Measurements from ENCODE around the gene C6orf89. TPM values are rescaled to one million over a fixed set of nuclear protein-coding genes. Genes with fewer than 3 reads are reported as not detected.
"Not testable (repeated sequence)": the region's sequence is repeated elsewhere in the genome, so short reads cannot be mapped to it uniquely, and the experiment has no call there.

The C6orf89 gene
- total RNA-seq, 1 experiment from 2014 or later = 36.3 TPM

- DNase-seq (ENCODE audit: low read depth) = no peak
Measured at GRCh38 chr6:36924131-36924530, 38.4 kb downstream of the C6orf89 start.

DNA sequence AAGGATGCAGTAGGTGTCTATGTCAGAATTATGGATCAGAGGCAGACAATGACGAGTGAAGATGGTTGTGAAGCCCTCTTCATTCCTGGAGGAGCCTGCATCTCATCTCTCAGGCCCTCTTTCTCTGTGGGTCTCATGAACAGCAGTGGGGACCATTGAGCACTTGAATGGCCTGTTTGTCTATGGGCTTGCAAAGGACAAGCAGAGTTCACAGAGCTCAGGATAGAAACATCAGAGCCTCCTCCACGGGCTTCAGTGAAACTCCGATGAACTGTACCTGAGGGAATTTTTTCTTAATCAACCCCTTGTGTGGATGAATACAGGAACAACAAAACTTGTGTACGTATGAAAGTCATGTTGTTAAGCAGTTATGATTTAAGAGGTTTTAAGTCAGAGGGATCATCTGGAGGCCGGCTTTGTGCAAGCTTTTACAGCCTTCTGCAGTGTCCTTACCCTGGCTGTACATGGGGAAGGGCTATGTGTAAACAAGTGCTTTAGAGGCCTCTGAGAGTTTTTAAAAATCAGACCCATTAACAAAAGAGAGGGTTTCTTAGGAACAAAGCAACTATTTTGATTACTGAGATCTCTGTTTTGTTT is 39.1 kb downstream of the C6orf89 start:
- no peak for DNase-seq (ENCODE audit: low read depth)

GRCh38 chr6:36925809-36926208 is 40.1 kb downstream of the C6orf89 start:
- DNase-seq (ENCODE audit: low read depth) = no peak

DNA sequence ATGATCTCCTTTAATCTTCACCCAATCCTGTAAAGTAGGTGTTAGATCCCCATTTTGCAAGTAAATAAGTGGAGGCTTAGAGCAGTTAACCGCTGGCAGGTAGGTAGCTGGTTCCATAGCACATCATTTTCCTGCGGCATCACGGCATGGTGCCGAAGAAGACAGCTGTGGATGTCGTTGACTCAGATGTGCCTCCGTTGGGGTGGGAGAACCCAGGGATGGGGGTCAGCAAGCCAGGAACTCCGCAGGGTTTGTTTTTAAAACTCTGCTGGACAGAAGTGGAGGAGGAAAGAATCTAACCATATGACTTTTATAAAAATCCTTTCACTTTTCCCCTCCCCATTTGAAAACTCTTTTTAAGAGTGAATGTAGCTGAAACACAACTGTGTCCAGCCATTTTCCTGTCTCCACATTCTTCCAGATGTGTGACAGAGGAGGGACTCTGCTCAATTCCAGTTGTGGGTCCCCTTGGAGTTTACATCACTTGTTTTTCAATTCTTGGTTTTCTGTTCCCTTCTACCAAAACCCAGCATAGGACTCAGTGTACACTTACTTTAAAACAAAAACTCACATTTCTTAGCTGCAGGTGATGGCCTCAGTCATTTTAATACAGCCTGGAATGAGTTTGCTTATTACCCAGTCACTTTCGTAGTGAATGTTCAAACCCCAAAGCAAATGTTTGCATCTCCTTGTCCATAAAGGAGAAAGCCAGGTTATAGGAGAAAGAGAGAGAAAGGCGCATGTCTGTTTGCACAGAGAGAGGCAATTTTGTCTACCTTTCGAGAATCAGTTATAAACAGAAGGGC is 41.2 kb downstream of the C6orf89 start:
- DNase-seq (ENCODE audit: low read depth) = no peak

- DNase-seq (ENCODE audit: low read depth) = no peak
Measured at GRCh38 chr6:36927691-36928546, 42.2 kb downstream of the C6orf89 start.

DNA sequence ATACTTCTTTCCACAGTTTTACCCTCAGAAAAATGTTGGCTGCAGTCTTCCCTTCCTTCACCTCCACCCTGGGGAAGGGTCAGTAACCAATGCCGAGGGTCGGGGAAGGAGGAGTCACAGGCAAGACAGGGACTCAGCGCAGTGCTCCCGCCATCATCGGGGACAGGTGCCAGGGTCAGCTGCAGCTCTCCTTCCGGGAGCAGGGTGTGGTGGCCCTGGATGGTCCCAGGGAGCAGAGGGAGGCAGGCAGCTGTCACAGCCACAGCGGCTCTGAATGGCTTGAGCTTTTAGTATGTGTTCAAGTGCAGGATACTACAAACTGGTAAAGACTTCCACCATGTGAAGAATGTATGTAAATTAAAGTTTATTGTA is 42.8 kb downstream of the C6orf89 start:
- DNase-seq (ENCODE audit: low read depth) = no peak

- DNase-seq (ENCODE audit: low read depth) = no peak
Measured at GRCh38 chr6:36929152-36929551, 43.4 kb downstream of the C6orf89 start.

- no peak for DNase-seq (ENCODE audit: low read depth)
Measured at GRCh38 chr6:36929607-36930006, 43.9 kb downstream of the C6orf89 start.

DNA sequence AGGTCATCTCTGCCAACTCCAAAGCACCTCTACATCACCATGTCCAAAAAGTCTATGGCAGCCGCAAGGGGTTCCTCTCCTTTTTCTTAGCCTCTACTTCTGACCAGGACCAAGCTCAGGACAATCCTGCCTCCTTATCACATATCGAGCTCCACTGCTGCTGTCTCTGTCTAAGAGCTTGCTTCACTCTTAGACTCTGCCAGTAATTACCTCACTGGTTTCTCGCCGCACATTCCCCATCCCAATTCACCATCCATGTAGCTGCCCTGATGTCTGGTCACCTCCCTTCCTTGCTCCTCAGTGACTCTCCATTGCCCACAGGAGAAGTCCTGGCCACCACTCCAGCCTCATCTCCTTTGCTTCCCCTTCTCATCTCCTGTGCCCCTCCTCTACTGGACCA is 44.7 kb downstream of the C6orf89 start:
- DNase-seq (ENCODE audit: low read depth) = no peak

DNA sequence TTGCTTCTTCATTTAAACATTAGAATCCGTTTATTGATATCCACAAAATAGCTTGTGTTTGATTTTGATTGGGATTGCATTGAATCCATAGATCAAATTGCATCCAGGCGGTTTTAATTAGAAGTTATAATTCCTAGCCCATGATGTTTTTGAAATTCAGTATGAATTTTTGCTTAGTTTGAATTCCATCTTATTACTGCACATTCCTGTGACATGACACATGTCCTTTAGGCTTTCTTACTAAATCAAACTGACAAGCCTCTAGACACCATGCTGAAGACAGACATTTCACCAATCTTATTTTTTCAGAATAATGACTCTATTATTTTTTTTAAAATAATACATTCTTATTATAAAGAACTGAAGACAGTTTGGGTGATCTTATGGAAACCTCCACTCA is 47.4 kb downstream of the C6orf89 start:
- peak; percentile 34 for DNase-seq (ENCODE audit: low read depth)

GRCh38 chr6:36933519-36933918 is 47.8 kb downstream of the C6orf89 start:
- no peak for DNase-seq (ENCODE audit: low read depth)

- DNase-seq (ENCODE audit: low read depth) = no peak
Measured at GRCh38 chr6:36934901-36935300, 49.1 kb downstream of the C6orf89 start.

DNA sequence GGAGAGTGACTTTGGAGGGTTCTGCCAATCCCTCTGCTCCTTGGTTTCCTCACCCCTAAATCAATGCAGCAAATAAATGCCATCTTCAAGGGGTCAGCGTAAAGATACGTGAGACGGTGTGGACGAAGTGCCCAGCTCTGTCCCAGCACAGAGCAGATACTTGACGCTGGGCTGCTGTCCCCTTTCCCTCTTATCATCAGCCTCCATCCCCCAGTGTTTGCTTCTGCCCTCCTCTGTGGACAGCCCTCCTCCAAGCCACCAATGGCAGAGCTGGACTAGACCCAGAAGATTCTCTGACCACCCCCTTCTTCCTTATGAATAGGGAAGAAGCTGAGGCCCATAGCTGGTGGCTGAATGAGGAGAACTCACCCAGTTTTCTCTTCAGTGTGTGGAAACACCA is 51.1 kb downstream of the C6orf89 start:
- no peak for DNase-seq (ENCODE audit: low read depth)

DNA sequence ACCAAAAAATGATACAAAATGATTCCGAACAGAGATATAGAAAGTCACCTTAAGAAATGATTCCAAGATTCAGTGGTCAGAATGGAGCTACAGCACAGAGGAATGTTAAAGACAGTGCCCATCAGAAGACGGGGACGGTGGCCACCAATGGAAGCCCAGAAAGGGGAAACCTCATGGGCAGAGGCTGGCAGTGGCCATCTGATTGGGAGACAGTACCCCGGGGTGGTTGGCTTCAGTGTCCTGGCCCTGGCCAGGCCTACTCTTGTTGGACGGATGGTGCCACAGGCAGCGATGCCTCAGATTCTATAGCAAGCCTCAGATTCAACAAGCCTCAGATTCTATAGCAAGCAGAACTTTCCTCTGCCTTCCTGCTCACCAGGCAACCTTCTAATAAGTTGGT is 52.1 kb downstream of the C6orf89 start:
- no peak for DNase-seq (ENCODE audit: low read depth)

DNA sequence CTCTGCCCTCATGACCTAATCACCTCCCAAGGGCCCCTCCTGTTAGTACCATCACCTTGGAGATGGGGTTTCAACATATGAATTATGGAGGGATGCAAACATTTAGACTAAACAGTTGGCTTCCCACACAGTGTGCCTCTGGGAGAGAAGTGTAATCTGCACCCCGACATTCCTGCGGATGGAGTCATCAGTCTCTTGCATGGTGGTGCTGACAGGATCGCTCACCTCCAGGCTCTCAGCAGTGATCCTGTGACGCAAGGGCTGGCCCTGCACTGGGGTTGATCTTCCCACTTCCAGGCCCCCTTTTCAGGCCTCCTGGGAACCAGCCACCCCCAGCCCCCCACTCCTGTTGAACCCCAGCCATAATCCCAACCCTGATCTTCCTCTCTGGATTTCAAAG is 52.8 kb downstream of the C6orf89 start:
- peak; percentile 53 for DNase-seq (ENCODE audit: low read depth)

- not testable (repeated sequence) for DNase-seq (ENCODE audit: low read depth)
Measured at GRCh38 chr6:36939005-36939404, 53.3 kb downstream of the C6orf89 start.

DNA sequence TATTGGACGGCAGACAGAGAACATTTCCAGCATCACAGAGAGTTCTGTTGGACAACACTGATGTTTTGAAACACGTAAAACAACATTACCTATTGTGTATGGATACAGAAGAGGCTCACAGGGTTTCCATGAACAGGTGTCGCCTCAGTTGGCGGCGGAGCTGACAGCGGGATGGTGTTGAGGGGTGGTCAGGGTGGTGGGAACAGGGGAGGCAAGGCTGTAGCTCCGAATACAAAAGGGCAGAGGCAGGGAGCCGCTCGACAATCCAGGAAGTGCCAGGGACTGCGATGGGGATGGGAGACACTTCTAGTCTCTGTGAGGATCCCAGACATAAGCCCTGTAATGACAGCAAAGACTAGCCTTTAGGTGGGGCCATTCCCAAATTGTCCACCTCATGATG is 54.3 kb downstream of the C6orf89 start:
- DNase-seq (ENCODE audit: low read depth) = no peak

DNA sequence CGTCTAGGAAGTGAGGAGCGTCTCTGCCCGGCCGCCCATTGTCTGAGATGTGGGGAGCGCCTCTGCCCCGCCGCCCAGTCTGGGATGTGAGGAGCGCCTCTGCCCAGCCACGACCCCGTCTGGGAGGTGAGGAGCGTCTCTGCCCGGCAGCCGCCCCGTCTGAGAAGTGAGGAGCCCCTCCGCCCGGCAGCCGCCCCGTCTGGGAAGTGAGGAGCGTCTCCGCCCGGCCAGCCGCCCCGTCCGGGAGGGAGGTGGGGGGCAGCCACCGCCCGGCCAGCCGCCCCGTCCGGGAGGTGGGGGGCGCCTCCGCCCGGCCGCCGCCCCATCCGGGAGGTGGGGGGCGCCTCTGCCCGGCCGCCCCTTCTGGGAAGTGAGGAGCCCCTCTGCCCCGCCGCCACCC is 55.8 kb downstream of the C6orf89 start:
- DNase-seq (ENCODE audit: low read depth) = not testable (repeated sequence)

DNA sequence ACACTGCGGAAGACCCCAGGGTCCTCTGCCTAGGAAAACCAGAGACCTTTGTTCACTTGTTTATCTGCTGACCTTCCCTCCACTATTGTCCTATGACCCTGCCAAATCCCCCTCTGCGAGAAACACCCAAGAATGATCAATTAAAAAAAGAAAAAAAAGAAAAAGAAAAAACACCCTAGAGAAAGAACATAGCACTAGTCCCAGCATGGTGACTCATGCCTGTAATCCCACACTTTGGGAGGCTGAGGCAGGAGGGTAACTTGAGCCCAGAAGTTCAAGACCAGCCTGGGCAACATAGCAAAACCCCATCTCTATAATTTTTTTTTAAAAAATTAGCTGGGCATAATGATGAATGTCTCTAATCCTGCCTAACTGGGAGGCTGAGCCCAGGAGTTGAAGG is 56.6 kb downstream of the C6orf89 start:
- not testable (repeated sequence) for DNase-seq (ENCODE audit: low read depth)

- no peak for DNase-seq (ENCODE audit: low read depth)
Measured at GRCh38 chr6:36944650-36945049, 58.9 kb downstream of the C6orf89 start.

DNA sequence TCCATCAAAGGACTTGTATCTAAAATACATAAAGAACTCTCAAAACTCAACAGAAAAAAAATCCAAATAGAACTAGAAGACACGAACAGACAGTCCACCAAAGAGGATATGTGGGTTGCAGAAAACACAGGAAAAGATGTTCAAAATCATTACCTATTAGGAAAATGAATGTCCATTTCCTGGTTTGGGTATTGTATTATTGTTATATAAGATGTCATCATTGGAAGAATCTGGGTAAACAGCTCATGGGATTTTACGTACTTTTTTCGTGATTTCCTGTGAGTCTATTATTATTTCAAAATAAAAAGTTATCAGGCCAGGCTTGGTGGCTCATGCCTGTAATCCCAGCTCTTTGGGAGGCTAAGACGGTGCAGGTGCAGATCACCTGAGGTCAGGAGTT is 59.5 kb downstream of the C6orf89 start:
- DNase-seq (ENCODE audit: low read depth) = no peak

- no peak for DNase-seq (ENCODE audit: low read depth)
Measured at GRCh38 chr6:36946526-36946925, 60.8 kb downstream of the C6orf89 start.
